ENCODE data around the gene TIE1.

TIE1 gene

GRCh38 chr1:43293896-43294760 is 6.7 kb upstream of the TIE1 start:
- peak; percentile 33 for DNase-seq (ENCODE audit: low read depth)

GRCh38 chr1:43294761-43295160 is 6.0 kb upstream of the TIE1 start:
- DNase-seq (ENCODE audit: low read depth): no peak

- DNase-seq (ENCODE audit: low read depth): no peak
Observed at GRCh38 chr1:43296207-43296606, 4.6 kb upstream of the TIE1 start.

- DNase-seq (ENCODE audit: low read depth): no peak
Observed at GRCh38 chr1:43298055-43298454, 2.7 kb upstream of the TIE1 start.

GRCh38 chr1:43299101-43299500 is 1.7 kb upstream of the TIE1 start:
- no peak for DNase-seq (ENCODE audit: low read depth)

- no peak for DNase-seq (ENCODE audit: low read depth)
Observed at GRCh38 chr1:43302201-43302600, 1.4 kb downstream of the TIE1 start.

GRCh38 chr1:43302721-43303470 is 2.1 kb downstream of the TIE1 start:
- no peak for DNase-seq (ENCODE audit: low read depth)

GRCh38 chr1:43303471-43304313 is 2.9 kb downstream of the TIE1 start:
- DNase-seq (ENCODE audit: low read depth): no peak

- DNase-seq (ENCODE audit: low read depth): no peak
Observed at GRCh38 chr1:43304314-43304681, 3.5 kb downstream of the TIE1 start.

GRCh38 chr1:43304771-43305300 is 4.1 kb downstream of the TIE1 start:
- DNase-seq (ENCODE audit: low read depth): no peak

- no peak for DNase-seq (ENCODE audit: low read depth)
Observed at GRCh38 chr1:43305461-43305860, 4.7 kb downstream of the TIE1 start.

- no peak for DNase-seq (ENCODE audit: low read depth)
Observed at GRCh38 chr1:43305926-43306687, 5.3 kb downstream of the TIE1 start.

GRCh38 chr1:43306688-43307457 is 6.1 kb downstream of the TIE1 start:
- no peak for DNase-seq (ENCODE audit: low read depth)

GRCh38 chr1:43307458-43308158 is 6.8 kb downstream of the TIE1 start:
- no peak for DNase-seq (ENCODE audit: low read depth)

GRCh38 chr1:43308635-43309404 is 8.0 kb downstream of the TIE1 start:
- no peak for DNase-seq (ENCODE audit: low read depth)

- no peak for DNase-seq (ENCODE audit: low read depth)
Observed at GRCh38 chr1:43309405-43310025, 8.7 kb downstream of the TIE1 start.

GRCh38 chr1:43311521-43311920 is 10.7 kb downstream of the TIE1 start:
- no peak for DNase-seq (ENCODE audit: low read depth)

GRCh38 chr1:43312212-43312623 is 11.4 kb downstream of the TIE1 start:
- DNase-seq (ENCODE audit: low read depth): no peak

Measured in stromal cell of bone marrow (primary cell).